ENCODE measurements around the gene PIP5K1B.
"Not testable (repeated sequence)": the region's sequence is repeated elsewhere in the genome, so short reads cannot be mapped to it uniquely, and the experiment has no call there.

Gene PIP5K1B, protein sequence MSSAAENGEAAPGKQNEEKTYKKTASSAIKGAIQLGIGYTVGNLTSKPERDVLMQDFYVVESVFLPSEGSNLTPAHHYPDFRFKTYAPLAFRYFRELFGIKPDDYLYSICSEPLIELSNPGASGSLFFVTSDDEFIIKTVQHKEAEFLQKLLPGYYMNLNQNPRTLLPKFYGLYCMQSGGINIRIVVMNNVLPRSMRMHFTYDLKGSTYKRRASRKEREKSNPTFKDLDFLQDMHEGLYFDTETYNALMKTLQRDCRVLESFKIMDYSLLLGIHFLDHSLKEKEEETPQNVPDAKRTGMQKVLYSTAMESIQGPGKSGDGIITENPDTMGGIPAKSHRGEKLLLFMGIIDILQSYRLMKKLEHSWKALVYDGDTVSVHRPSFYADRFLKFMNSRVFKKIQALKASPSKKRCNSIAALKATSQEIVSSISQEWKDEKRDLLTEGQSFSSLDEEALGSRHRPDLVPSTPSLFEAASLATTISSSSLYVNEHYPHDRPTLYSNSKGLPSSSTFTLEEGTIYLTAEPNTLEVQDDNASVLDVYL

DNA sequence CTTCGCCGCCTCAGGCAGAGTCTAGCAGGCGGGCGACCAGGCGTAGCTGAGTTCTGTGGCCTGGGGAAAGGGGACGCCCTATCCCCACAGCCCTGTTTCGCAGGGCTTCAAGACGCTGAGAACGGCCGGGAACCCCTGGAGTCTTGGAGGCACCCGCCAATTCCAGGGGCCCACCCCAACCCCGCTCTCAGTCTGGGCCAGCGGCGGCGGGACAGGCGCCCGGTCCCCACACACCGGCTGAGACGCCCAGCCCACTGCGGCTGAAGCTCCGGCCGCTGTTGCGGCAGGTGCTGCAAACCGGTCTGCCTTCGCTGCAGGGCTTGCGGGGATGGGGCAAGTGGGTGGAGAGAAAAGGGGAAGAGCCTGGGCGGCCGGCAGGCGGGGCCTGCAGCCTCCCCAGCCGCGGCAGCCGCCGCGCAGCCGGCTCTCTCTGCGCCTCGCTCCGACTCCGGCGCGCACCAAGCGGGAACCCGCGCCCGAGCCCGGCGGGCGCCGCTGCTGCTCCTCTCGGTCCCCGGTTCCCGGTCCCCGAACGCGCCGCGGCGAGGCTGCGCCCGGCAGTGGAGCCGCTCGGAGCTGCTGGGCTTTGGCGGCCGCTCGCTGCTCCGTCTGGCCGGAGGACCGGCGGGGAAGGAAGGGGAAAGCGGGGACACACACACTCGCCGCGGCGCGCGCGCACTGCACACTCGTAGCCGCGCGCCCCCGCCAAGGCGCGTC lies at the start of gene PIP5K1B:
Gene PIP5K1B, plus strand, starts transcription at position 427 of the 717 bp plus-strand sequence. CDS start 117,375 bp downstream, outside the sequence.
- peak; percentile 14 to 47 (median 28) for DNase-seq (ENCODE audit: low read depth in 2 of 3, low spot score in 1 of 3)

DNA sequence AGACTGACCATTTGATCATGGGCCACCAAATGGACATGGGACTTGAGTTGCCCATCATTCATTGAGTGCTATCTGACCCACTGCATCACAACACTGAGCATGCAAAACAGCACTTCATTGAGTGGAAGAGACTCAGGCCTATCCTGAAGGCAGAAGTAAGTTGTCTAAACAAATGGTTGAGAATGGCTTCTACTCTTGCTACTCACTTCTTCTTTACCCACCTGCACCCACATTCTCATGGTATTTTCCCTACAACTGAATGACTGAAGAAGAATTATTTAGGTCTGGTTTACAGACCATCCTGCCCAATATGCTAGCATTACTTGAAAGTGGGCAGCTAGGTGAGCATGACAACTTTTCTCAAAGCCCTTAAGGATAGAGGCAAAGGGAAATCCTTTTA lies 41.0 kb upstream of the PIP5K1B start:
- DNase-seq (ENCODE audit: low read depth in 2 of 3, low spot score in 1 of 3), result no peak

DNA sequence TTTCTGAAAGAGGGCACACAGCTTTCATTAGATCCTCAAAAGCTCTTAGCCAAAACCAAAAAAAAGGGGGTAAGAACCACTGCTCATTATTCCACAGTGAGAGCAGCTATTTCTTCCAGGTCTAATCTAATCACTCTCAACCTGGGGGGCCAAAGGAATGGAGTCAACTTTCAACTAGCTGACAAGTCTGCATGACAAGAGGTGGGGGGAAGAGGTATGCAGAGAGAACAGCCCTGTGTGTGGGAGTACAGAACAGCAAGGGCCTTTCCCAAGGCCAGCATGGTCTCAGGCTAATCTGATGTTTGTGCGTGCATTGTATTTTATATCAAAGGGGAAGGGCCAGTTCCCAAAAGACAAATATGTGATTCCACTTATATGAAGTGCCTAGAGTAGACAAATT lies 36.9 kb upstream of the PIP5K1B start:
- no peak for DNase-seq (ENCODE audit: low read depth in 2 of 3, low spot score in 1 of 3)

DNA sequence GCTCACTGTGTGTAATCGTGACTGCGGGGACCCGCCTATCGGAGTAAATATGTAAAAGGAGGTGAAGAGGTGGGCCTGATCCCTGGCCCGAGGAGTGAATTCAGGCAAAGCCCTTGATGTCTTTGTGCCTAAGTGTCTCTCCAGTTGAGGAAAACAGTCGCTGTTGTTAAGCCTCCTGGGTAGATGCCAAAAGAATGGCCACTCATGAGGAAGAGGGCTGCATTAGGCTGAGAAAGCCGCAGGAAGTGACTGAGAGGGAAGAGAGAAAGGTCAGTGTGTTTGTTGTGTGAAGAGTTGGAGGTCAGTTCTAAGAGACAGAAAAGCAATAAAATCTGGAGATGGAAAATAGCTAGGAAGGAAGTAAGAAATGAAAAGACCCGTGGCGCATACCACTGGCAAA lies 35.8 kb upstream of the PIP5K1B start:
- DNase-seq (ENCODE audit: low read depth in 2 of 3, low spot score in 1 of 3), result no peak

DNA sequence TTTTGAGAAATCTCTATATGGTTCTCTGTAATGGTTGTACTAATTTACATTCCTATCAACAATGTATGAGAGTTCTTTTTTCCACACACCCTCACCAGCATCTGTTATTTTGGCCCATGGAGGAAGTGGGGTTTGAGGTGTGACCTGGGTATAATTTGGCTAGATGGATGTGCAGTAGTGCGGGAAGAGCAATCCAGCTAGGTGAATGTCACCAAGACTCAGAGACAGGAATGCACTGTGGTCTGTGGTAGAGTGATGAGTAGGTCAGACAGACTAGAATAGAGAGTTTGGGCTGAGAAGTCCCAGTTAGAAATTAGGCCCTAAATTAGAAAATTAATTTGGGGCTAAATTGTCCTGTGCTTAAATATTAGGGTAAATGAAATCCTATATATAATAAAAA lies 32.8 kb upstream of the PIP5K1B start:
- DNase-seq (ENCODE audit: low read depth in 2 of 3, low spot score in 1 of 3), result no peak

DNA sequence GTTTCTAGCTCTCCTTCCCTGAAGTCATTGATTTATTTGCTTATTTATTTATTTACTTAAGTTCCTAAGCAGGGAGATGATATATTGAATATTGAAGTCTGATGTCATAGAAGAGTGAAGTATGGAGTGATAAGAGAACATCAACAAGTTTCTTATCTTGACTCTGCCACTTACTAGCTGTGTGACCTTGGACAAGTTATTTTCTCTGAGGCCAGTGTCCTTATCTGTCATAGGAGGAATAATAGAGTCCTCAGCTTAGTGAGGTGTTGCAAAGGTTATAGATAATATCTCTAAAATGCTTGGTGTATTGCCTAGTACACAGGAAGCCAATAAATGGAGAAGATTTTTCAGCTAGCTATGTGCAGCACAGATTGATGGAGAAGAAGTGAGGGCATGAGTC lies 32.4 kb upstream of the PIP5K1B start:
- no peak for DNase-seq (ENCODE audit: low read depth in 2 of 3, low spot score in 1 of 3)

DNA sequence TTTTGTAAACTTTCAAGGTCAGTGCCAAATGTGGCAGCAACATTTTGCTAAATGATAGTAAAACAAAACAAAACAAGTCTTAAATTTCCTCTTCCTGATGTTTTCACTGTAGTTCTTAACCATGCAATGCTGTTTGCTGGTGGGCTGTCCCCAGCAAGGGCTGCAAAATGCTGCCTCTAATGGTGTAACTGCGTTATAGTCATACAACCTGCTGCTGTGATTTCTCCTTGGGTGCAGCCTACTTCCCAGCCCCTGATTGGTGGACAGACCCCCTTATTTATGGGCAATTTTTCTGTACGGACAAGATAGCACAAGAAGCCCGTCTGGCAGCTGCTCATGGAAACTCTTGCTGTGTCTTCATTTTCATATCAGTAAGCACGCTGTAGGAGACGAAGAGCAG lies 26.6 kb upstream of the PIP5K1B start:
- DNase-seq (ENCODE audit: low read depth in 2 of 3, low spot score in 1 of 3), result no peak

DNA sequence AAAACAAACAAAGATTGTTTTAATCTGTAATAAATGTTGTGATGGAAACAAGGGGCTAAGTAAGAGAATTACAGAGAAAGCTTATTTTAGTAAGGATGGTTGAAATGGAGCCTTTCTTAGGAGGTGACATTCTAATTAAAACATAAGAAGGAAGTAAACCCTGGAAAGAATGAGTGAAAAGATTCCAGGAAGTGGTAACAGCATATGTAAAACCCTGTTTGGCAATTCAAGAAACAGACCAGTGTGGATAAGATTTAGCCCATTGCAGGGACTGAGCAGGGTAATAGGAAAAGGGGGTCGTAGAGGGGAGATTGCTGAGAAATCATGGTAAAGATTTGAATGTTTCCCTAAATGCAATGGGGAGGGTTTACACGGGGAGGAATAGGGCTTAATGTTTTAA lies 21.6 kb upstream of the PIP5K1B start:
- no peak for DNase-seq (ENCODE audit: low read depth in 2 of 3, low spot score in 1 of 3)

DNA sequence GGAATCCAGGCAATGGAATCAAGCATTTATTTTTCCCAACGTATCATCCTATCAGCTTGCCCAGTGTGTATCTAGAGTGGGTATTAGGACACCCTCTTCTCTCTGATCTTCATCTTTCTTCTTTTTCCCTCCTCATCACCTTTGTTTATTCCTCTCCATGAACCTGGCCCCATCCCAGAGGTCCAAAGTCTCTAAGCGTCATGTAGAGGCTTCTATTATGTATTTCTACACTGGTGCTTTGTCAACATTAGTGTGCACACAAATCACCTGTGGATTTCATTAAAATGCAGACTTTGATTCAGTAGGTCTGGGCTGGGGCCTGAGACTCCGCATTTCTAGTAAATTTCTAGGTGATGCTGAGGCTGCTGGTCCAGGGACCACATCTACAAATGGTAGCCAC lies 19.8 kb upstream of the PIP5K1B start:
- no peak for DNase-seq (ENCODE audit: low read depth in 2 of 3, low spot score in 1 of 3)

DNA sequence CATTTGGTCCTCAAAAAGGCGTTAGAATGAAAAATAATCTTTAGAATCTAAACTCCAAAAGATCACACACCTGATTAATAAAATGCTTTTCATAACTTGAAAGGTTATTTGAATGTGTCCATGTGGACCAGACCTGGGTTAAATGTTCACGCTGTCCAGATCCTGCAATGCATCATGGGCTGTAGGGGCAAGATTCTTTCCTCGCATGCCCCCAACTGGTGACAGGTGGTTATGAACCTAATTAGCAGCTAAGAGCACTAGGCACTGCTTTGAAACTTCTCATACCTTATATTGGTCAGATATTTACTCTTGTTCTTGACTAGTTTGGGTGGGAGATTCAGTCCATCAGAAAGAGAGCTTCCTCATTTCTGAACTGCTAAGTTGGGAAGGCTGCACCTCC lies 19.3 kb upstream of the PIP5K1B start:
- peak; percentile 18 to 38 (median 20) for DNase-seq (ENCODE audit: low read depth in 2 of 3, low spot score in 1 of 3)

DNA sequence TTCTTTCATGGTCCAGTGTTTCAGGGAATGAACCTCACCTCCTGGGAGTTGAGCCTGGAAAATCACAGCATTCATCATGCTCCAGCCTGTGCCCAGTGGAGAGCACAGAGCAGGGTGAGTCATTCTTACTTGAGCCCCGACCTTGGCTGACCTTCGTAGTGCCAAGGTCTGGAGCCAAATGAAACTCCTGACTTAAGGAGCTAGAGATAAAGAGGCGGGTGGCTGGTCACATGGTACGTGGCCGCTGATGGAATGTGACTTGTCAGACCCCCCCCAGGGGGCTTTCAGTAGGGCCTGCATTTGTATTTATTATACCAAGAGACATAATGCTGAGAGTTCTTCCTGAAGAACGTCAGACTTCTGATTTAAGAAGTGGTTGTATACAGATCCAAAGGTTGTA lies 15.0 kb upstream of the PIP5K1B start:
- no peak for DNase-seq (ENCODE audit: low read depth in 2 of 3, low spot score in 1 of 3)

DNA sequence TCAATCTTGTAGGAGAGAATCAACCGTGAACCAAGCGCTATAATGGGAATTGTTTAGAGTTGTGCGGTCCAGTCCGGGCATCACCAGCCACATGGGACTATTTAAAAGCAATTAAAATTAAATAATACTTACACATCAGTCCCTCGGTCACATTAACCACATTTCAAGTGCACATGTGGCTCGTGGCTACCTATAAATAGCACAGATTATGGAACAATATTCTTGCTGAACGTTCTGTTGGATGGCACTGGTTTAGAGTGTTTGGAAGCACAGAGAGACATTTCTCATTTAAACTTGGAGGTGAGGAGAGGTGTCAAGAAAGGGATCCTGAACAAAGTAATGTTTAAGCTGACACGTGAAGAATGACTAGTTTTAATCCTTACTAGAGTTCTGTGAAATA lies 12.5 kb upstream of the PIP5K1B start:
- no peak for DNase-seq (ENCODE audit: low read depth in 2 of 3, low spot score in 1 of 3)

DNA sequence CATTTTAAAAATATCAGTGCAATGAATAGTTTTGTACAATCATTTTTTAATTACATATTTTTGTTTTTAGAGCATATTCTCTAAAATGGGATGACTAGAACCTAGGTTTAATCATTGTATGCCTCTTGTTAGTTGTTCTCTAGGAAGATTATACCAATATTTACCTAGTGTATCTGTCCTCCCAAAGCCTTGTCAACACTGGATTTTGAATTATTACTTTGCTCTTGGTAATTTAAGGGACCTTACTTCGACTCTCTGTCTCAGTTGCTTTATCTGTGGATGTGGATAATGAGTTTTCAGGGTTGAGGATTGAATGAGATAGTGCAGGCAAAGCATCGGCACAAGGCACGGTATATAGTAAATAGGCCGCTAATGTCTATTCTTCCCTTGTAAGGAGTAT lies 10.9 kb upstream of the PIP5K1B start:
- DNase-seq (ENCODE audit: low read depth in 2 of 3, low spot score in 1 of 3), result no peak

DNA sequence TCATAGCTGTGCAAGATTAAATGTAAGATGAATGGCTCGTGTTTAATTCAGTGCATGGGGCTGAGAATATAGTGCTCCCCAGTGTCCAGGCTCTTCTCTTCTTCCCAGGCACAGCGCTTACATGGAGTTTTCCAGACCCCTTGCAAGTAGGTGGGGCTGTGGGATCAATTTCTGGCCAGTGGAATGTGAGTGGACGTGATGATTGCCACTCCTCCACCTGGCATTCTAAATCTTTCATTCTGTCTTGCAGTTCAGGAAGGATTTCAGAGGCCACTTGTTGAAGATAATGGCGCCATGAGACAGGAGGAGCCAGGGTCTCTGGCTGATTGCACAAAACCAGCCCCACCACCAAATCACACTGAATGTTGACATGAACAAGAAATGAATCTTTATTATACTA lies 7.2 kb upstream of the PIP5K1B start:
- DNase-seq (ENCODE audit: low read depth in 2 of 3, low spot score in 1 of 3), result no peak

DNA sequence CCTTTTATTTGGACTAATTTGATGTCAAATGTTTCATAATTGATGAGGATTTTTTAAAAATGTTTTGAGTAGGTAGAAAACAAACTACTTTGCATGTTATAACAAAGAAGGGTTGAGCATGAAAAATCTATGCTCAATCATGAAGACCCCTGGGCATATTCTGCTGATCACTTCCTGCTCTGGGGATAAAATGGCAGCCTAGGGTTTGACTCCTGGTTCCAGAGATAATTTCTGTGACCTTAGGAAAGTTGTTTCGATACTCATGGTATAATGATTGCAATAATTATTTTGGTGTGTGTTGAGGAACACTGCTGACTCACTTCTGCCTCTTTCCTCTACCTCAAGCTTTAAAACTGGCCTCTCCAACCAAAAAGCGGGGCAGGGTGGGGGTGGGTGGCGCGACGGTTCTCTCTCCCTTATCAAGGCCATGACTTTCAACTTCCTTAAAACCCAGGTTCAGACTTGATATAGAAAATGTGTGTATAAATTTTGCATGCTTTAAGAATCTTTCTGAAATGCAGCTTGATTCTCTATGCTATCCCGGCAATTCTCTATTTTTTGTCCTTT lies 6.0 kb upstream of the PIP5K1B start:
- DNase-seq (ENCODE audit: low read depth in 2 of 3, low spot score in 1 of 3), result no peak

DNA sequence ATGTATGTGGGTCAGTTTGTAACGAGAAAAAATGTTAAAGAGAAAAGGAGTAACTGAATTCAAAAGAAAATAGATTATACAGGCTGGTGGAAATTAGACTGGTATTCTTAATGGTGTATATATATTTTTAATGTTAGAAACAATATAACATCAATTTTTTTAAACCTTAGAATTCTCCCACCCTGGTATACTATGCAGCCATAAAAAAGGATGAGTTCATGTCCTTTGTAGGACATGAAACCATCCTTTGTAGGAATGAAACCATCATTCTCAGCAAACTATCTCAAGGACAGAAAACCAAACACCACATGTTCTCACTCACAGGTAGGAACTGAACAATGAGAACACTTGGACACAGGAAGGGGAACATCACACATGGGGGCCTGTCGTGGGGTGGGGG lies 5.4 kb upstream of the PIP5K1B start:
- DNase-seq (ENCODE audit: low read depth in 2 of 3, low spot score in 1 of 3), result not testable (repeated sequence)

DNA sequence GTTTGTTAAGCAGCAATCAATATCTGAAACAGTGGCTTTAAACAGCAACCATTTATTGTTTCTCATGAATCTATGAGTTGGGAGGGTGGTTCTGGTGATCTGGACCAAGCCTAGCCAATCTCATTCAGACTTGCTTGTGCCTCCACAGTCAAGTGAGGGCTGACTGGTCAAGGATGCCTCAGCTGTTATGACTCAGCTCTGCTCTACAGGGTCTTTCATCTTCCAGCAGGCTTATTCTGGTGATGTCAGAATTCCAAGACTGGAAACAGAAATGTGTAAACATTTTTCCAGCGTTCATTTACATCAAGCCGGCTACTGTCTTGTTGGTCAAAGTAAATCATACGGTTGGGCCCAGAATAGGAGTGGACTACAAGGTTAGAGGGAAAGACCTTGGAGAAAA lies 2.5 kb upstream of the PIP5K1B start:
- DNase-seq (ENCODE audit: low read depth in 2 of 3, low spot score in 1 of 3), result no peak

DNA sequence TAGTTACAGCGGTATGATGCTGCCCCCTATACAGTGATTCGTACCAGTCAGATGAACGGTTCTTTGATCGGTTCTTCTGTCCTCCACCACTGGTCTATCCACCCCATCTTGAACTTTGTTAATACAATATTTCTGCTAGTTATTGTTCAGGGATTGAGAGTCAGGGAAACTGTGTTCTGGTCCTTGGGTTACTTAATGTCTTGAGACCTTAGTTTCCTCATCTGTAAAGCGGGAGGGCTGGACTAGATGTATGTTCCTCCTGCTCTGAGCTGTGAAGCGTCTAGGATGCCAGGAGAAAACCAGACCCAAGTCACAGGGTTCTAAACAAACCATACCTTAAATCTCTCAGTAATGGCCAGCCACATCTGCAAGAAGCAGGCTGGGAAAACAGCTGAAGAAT lies 1.4 kb upstream of the PIP5K1B start:
- no peak for DNase-seq (ENCODE audit: low read depth in 2 of 3, low spot score in 1 of 3)

DNA sequence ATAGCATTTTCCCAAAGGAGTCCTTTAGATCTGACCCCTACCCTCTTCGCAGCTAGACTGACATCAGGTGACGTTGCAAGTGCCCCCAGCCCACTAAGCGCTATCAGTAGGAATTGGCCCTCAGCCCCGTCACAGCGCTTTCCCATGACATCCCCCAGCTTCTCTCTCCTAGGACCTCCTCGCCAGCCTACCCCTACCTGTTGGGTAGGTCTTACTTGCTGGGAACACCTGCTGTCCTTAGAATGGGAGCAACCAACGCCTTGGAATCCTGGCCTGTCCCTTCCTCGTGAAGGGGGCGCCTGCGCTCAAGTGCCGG lies 584 bp upstream of the PIP5K1B start:
- no peak for DNase-seq (ENCODE audit: low read depth in 2 of 3, low spot score in 1 of 3)

DNA sequence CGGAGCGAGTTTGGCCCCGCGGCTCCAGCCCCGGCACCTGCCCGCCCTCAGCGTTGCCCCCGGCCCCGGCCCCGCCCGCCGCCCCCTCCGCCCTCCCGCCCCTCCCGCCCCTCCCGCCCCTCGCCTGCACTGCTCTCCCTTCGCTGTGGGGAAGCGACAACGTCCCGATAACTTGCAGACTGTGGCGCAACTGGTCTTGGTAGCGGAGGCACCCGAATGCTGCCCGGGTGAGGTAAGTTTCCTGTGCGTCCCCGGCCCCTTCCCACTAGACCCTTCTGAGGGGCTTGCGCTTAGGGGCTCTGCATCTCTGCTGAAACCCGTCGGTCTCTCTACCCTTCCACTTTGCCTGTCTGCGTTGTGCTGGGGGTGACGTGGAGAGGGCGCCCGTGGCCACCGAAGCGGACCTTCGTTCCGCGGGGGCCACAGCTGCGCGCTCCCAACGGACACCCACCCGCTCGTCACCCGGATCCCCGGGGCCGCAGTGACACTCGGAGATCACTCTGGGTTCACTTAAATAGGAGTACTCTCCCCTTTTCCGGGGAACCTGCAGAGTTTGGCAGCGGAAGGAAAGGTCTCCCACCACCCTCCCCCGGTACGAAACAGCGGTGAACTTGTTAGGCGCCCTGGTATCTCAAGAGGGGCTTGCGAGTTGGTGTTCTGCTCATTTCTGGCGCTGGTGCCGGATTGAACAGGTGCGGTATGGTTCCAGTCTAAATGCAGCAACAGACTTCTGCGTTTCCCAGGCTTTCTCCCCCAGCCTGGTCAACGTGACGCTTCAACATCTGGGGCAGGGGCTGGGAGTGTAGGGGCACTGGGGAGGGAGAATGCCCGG lies 707 bp downstream of the PIP5K1B start:
- DNase-seq (ENCODE audit: low read depth in 2 of 3, low spot score in 1 of 3), result no peak
